Heart right ventricle (tissue), 16 donors: ENCODE results near the gene RNF144B. TPM values are rescaled to one million over a fixed set of nuclear protein-coding genes. Genes with fewer than 3 reads are reported as not detected.
A peak's percentile ranks its signal among the peaks of the same experiment; 100 is the strongest.

Source experiments
- ATAC-seq, 8 donors: fragments of 200-7000 bp; cut with Tn5 transposase; one replicate each; pipeline ENCODE4 v1.9.1; 2020; ENCODE audit warnings: mild to moderate bottlenecking in 8 of 8, moderate library complexity in 8 of 8, moderate number of reproducible peaks in 1 of 8
- DNase-seq, 2 donors: peaks; one replicate each; pipeline ENCODE4 v3.0.0-alpha.2; 2020
- H3K27ac ChIP-seq, 10 donors: fragments of 200-600 bp; sonication (generic) in 2 of 10; one replicate each; pipeline versions ENCODE4 v1.5.0 to v1.8.0; 2020 to 2022; ENCODE audit warnings: mild to moderate bottlenecking in 3 of 10
- H3K27me3 ChIP-seq, 7 donors: fragments of 200-600 bp; one replicate each; pipeline ENCODE4 v1.8.0; 2021 to 2022; ENCODE audit warnings: mild to moderate bottlenecking in 2 of 7
- H3K36me3 ChIP-seq, 9 donors: fragments of 200-600 bp; sonication (generic) in 1 of 9; one replicate each; pipeline versions ENCODE4 v1.5.0 to v1.8.0; 2020 to 2022; ENCODE audit warnings: mild to moderate bottlenecking in 2 of 9
- H3K4me1 ChIP-seq, 9 donors: fragments of 200-600 bp; sonication (generic) in 1 of 9; one replicate each; pipeline versions ENCODE4 v1.5.0 to v1.8.0; 2020 to 2022; ENCODE audit warnings: mild to moderate bottlenecking in 4 of 9
- H3K4me3 ChIP-seq, 10 donors: fragments of 200-600 bp; sonication (generic) in 2 of 10; one replicate each; pipeline versions ENCODE4 v1.5.0 to v1.8.0; 2020 to 2022; ENCODE audit warnings: mild to moderate bottlenecking in 7 of 10, moderate library complexity in 2 of 10
- H3K9me3 ChIP-seq, 11 donors: fragments of 200-600 bp in 10 of 11; sonication (generic) in 2 of 11; one replicate each; pipeline versions ENCODE4 v1.5.0 to v1.8.0; 2013 to 2022; ENCODE audit warnings: mild to moderate bottlenecking in 2 of 11, control low read depth in 1 of 11, moderate library complexity in 1 of 11
- CTCF ChIP-seq, 9 donors: fragments of 200-600 bp; sonication (generic) in 2 of 9; IDR thresholded peaks; one replicate each; pipeline versions ENCODE4 v1.5.0 to v1.8.0; 2021 to 2022; ENCODE audit warnings: antibody characterized with exemption in 9 of 9, mild to moderate bottlenecking in 5 of 9, moderate library complexity in 1 of 9
- WGBS, 2 donors: extraction: QIAGEN DNeasy Blood & Tissue Kit; methylation state at CpG; one replicate each; pipeline ENCODE4 v1.1.7; 2013; ENCODE audit warnings: inconsistent platforms in 1 of 2; 5-methylcytosine and 5-hydroxymethylcytosine counted together
- intact Hi-C, 10 donors: fragments of 100-400 bp; cut with DNase I; formaldehyde crosslinking; loops; one replicate each; pipeline versions ENCODE4 v1.11.1 to v1.14.2; 2022
- polyA plus RNA-seq, 2 donors: library from polyadenylated mRNA; stranded (reverse); fragments of 200-250 nt; gene quantifications; one replicate each; pipeline ENCODE4 v1.2.3, GENCODE V29; 2013
- total RNA-seq, 10 donors: library from RNA; stranded (reverse); fragmentation: NEBNext Ultra II Directional in 3 of 10; extraction: Animal tissue kit (Norgen Biotek cat#: 25700) in 3 of 10; gene quantifications; one replicate each; pipeline versions ENCODE4 v1.2.1 to v1.2.4, GENCODE V29; 2021 to 2023
- donor health status: Arrhythmogenic right ventricular cardiomyopathy.
- donor health status: ischemic (EF 13 %, LVEDD 7.1; RV severe dilation, severe dysfunction).
- donor health status: healthy with polysubstance abuse.
- donor health status: DM: no; HTN: yes; CAD: no.
- donor health status: DM: no; HTN: no; CAD: no.
- donor health status: ischemic (EF 25% LVEDD 6.9; RV normal size, moderate dysfunction).
- donor health status: ischemic (EF 25% LVEDD 5.7; RV mildly dilated, moderate dysfunction).
- donor health status: healthy.
- donor health status: DM: yes; HTN: yes; CAD: no.
- donor health status: Ischemic cardiomyopathy.
- donor health status: ischemic (EF 35%, LVEDD 5.7; RV mildly dilated, moderate dysfunction).
- donor health status: nonischemic (EF 11% LVEDD 7.7; RV severe dilation, severe dysfunction).
- donor health status: DM: yes; HTN: yes; CAD: no.
- donor health status: PGD.
- donor health status: ischemic (EF 29% LVEDD 5.4; RV normal size, mild dysfunction).
- donor health status: nonischemic (EF 23%, LVEDD 6.1; RV moderate dilation, normal function).

RNF144B gene
- total and polyA plus RNA-seq, 12 donors = 4.6 to 25.5 (median 9.4) TPM

- no peaks in the 10 kb centered on the region for H3K9me3 ChIP-seq
- no peak for ATAC-seq
- intact Hi-C loops = loop anchor here in 3 of 10 donors (5.0 kb wide), 3 partner anchors 57 to 113 kb away; no protein-coding TSS in a partner anchor
- DNase-seq = no peak
- H3K27ac ChIP-seq = peak overlapping the region in 8 of 10 donors; percentile 4 to 89 (median 84)
- H3K36me3 ChIP-seq = no peaks in the 10 kb centered on the region
- TF ChIP-seq CTCF (IDR thresholded peaks at IDR 0.05) = no peak
- peak overlapping the region in 9 of 10 donors; percentile 54 to 88 (median 69) for H3K4me3 ChIP-seq
- WGBS, 2 donors = 26 to 48% methylated on average over 2 of the region's 2 CpGs
- H3K4me1 ChIP-seq = peaks cover 0 to 75% (median 37%) of the 10 kb centered on the region in 9 donors
- H3K27me3 ChIP-seq = no peaks in the 10 kb centered on the region
These were observed 2.3 kb downstream of the RNF144B start for GRCh38 chr6:18389479-18389878.

- TF ChIP-seq CTCF (IDR thresholded peaks at IDR 0.05) = no peak
- H3K4me1 ChIP-seq = peaks cover 0 to 83% (median 42%) of the 10 kb centered on the region in 9 donors
- WGBS, 2 donors = 55 to 59% methylated on average over 2 of the region's 2 CpGs
- intact Hi-C loops = loop anchor here in 1 of 10 donors (10.0 kb wide), 1 partner anchor 64 kb away; no protein-coding TSS in a partner anchor
- ATAC-seq = no peak
- H3K27ac ChIP-seq = peak overlapping the region in 2 of 10 donors; percentile 89
- no peaks in the 10 kb centered on the region for H3K9me3 ChIP-seq
- H3K4me3 ChIP-seq = peak overlapping the region in 9 of 10 donors; percentile 54 to 88 (median 69)
- no peaks in the 10 kb centered on the region for H3K27me3 ChIP-seq
- DNase-seq = no peak
- H3K36me3 ChIP-seq = no peaks in the 10 kb centered on the region
These were observed 3.3 kb downstream of the RNF144B start for GRCh38 chr6:18390476-18390875.

- Histone ChIP-seq H3K4me1 (peaks cover 0 to 88% (median 36%) of the 10 kb centered on the region in 9 donors), H3K9me3 (no peaks in the 10 kb centered on the region), H3K4me3 (peak overlapping the region in 6 of 10 donors; percentile 56 to 80 (median 70)), H3K27me3 (no peaks in the 10 kb centered on the region), H3K27ac (peak overlapping the region in 1 of 10 donors; percentile 89), H3K36me3 (no peaks in the 10 kb centered on the region)
- intact Hi-C loops = loop anchor here in 1 of 10 donors (10.0 kb wide), 1 partner anchor 64 kb away; no protein-coding TSS in a partner anchor
- no peak for TF ChIP-seq CTCF (IDR thresholded peaks at IDR 0.05)
- ATAC-seq = no peak
- 73 to 75% methylated on average over 3 of the region's 3 CpGs for WGBS, 2 donors
- DNase-seq = no peak
These were observed 3.9 kb downstream of the RNF144B start for GRCh38 chr6:18391023-18391422.

GRCh38 chr6:18392346-18392877, 5.3 kb downstream of the RNF144B start:
- Histone ChIP-seq H3K36me3 (no peaks in the 10 kb centered on the region), H3K27me3 (no peaks in the 10 kb centered on the region), H3K4me3 (no peak overlapping the region), H3K9me3 (no peaks in the 10 kb centered on the region), H3K4me1 (peaks cover 0 to 83% (median 26%) of the 10 kb centered on the region in 9 donors), H3K27ac (no peak overlapping the region)
- WGBS, 2 donors = 68 to 81% methylated on average over 2 of the region's 2 CpGs
- TF ChIP-seq CTCF (IDR thresholded peaks at IDR 0.05) = no peak
- no peak for ATAC-seq
- no peak for DNase-seq
- intact Hi-C loops = loop anchor here in 1 of 10 donors (10.0 kb wide), 1 partner anchor 62 kb away; no protein-coding TSS in a partner anchor
